HG03159 (cell line): ENCODE measurements around the gene ST6GALNAC3.

Source experiments
- ATAC-seq: cut with Tn5 transposase; IDR thresholded peaks from one replicate; pipeline ENCODE4 v1.9.1; 2021; ENCODE audit warnings: mild to moderate bottlenecking, moderate library complexity; ENCODE audit not compliant: unreplicated experiment

ST6GALNAC3 gene

GRCh38 chr1:76408303-76408702 lies 333.8 kb downstream of the ST6GALNAC3 start:
- no peak for ATAC-seq

GRCh38 chr1:76410499-76410898 lies 336.0 kb downstream of the ST6GALNAC3 start:
- ATAC-seq = no peak

DNA sequence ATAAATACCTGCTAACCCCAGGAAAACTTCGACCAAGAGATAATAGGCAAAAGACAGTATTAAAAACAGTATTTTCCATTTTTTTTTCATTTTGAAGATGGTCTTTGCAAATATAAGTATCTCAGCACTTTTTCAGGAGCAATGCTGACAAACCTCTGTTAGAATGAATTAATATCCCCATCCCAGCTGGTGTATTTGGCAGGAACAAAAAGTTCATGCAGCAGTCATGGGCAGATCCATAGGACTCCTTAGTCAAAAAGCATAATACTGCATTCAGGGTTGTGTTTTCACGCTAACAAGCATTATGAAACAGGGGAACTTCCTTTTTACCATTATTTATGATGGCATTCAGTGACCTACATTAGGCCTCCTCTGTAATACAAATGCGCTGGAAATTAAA lies 344.0 kb downstream of the ST6GALNAC3 start:
- no peak for ATAC-seq

- no peak for ATAC-seq
These were observed 345.1 kb downstream of the ST6GALNAC3 start for GRCh38 chr1:76419603-76420002.

DNA sequence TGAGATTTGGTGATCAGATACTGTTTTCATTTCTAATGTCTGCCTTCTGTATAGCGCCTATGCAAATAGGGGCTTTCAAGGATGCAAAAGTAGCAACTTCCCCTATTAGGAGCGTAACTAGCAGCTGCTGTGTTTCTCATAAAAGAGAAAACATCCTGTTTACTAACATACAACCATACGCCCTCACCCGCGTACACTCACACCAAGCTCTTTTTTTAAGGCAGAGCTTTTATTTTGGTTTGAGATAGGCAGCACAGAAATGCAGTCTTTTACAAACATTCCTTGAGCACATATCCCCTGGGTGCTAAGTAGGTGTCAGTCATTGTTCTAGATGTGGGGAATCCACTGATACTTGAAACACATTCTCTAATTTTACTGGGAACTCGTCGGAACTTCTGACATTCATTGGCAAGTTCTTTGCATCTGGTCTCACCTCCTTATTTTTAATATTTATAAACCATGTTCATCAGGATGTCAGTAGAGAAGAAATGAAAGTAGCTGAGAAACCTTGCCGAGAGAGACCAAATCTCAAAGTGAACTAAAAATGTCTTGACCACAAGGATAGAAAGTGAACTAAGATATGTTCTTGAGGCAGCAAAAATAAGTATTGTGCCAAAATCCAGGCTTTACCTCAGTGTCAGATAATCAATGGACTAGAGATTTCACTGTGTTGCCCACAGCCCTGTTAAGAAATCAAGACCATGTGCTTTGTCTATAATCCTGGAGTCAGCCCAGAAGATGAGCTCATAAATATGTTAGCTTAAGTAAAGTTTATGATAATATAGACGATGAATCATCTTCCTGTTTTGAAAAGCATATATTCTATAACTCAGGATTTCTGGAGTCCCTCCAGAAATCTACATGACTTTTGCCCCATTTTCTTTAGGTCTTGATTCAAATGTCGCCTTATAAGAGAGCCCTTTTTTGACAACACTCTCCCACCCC lies 350.9 kb downstream of the ST6GALNAC3 start:
- ATAC-seq = peak; percentile 84

DNA sequence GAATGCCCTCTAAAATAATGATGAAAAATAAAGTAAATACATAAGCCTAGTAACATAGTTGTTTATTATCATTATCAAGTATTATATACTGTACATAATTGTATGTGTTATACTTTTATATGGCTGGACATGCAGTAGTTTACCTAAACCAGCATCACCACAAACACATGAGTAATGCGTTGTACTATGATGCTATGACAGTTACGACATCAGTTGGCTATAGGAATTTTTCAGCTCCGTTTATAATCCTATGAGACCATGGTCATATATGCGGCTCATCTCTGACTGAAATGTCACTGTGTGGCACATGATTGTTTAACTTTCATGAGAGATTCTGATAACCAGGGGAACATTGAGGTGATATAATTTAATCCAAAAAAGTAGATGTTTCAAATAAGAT lies 352.1 kb downstream of the ST6GALNAC3 start:
- no peak for ATAC-seq

GRCh38 chr1:76428028-76428427 lies 353.5 kb downstream of the ST6GALNAC3 start:
- no peak for ATAC-seq

DNA sequence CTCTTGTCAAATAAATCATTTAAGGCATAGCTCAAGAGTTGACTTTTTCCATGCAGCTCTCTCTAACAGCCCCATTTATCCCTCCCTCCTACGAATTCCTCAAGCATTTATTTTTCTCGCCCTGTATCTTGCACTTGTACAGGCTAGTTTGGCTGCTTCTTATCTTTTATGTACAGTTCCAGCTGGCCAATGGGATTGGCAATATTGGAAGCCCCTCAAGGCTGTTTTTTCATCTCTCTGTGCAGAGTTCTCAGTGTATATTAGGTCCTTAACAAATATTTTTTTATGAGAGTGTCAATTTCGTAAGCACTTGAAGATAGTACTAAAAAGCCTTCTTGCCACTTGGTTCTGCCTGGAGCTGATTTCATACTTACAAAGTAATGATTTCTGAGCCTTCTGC lies 356.0 kb downstream of the ST6GALNAC3 start:
- ATAC-seq = no peak

- no peak for ATAC-seq
These were observed 359.0 kb downstream of the ST6GALNAC3 start for GRCh38 chr1:76433526-76433925.

DNA sequence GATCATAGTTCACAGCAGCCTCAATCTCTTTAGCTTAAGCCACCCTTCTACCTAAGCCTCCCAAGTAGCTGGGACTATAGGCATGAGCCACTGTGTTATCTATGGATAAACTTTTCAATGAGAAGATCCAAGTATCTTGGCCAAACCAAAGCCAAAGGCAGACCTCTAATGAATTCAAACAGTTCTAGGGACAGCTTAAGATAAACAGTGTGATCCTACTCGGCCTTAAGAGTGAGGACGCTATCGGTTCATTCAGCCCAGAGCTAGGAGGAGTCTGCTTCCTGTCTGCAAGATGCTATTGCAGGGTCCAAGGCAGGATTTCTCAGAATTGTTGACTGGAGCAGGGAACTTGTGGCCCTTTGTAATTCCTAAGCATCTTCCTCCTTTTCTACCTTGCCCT lies 368.7 kb downstream of the ST6GALNAC3 start:
- ATAC-seq = no peak

- ATAC-seq = no peak
These were observed 370.2 kb downstream of the ST6GALNAC3 start for GRCh38 chr1:76444773-76445172.

GRCh38 chr1:76450229-76450628 lies 375.7 kb downstream of the ST6GALNAC3 start:
- ATAC-seq = no peak

DNA sequence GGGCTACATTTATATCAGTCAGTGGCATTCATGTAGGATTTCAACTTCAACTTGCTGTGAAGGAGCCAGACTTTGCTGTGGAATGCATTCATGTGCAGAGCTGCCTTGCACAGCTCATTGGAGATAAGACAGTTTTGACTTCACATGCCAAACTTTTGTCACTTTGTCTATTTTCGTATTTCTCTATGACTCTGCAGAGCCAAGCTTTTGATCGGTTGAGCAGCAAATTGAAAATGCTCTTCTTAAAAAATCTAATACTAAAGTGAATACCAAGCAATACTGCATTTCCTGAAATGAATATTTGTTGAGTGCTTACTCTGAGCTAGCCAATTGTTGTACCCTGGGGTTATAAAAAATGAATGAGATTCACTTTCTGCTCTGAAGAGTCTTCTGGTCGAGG lies 388.7 kb downstream of the ST6GALNAC3 start:
- ATAC-seq = no peak

GRCh38 chr1:76463849-76464248 lies 389.3 kb downstream of the ST6GALNAC3 start:
- no peak for ATAC-seq

DNA sequence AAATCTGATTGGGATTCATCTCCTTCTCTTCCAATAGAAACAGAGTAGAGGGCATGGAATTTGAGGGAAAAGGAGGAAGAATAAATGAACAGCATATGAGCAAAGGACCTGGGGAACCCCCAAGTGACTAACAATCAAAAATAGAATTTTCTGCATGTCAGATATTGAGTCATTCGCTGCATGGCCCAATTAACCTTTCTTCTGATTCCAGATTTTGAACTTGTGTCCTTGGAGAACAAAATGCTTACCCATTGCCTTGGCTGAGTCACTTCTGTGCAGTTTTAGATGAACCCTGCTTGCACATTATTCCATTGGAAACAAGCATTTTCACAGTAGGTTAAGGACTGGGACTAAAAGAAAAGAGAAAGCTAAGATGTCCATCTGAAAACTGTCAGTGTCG lies 390.5 kb downstream of the ST6GALNAC3 start:
- no peak for ATAC-seq

- ATAC-seq = no peak
These were observed 395.6 kb downstream of the ST6GALNAC3 start for GRCh38 chr1:76470166-76470565.

GRCh38 chr1:76471536-76471935 lies 397.0 kb downstream of the ST6GALNAC3 start:
- no peak for ATAC-seq

GRCh38 chr1:76473591-76473990 lies 399.0 kb downstream of the ST6GALNAC3 start:
- ATAC-seq = no peak

- no peak for ATAC-seq
These were observed 400.4 kb downstream of the ST6GALNAC3 start for GRCh38 chr1:76474922-76475321.

DNA sequence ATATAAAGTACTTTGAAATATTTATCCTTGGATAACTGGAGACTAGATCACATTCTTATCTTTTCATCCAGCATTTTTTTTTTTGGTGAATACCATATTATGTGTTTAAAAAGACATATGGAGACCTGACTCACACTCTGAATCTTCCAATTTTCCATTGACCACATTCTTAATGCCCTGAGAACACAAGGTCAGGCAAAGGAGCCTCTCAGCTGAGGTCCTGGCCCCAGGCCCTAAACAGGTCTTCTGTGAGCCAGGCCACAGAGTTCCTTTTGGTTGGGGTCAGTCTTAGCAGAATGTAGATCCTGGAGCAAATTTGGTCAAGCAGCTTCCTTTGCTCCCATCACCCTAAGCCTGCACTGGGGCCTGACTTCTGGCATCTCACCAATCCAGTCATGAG lies 402.6 kb downstream of the ST6GALNAC3 start:
- ATAC-seq = no peak

DNA sequence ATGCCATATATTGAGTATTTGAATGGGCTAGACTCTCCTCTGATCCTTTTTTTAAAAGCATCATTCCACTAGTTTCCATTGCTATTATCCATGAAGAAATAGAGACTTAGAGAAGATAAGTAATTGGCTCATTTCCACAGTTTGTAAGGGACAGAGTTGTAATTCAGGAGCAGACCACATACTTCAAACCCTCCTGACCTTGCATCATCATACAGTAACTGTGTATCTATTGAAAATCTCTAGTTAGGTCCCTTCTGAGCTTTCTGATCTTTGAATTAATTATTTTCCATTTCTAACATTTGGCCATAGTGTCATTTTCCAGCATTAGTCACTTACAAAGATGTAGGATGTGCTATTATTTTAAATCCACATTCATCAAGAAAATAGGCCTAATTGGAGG lies 406.3 kb downstream of the ST6GALNAC3 start:
- no peak for ATAC-seq

DNA sequence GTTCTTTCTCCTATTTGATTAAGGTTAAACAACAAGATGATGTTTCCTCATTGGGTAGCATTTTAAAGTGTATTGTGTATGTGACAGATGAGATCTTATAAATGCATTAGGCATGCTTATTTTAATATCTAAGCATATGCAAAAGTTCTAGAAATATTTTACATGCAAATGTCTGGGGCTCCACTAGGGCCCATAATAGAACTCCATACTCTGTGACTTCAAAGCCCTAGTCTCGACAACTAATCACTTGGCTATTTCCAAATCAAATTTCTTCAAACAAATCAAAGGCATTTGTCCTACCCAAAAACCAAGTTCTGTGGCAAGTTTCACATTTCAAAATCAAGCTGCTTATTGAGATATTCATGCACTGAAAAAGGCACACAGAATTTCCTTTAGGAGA lies 407.1 kb downstream of the ST6GALNAC3 start:
- ATAC-seq = no peak

DNA sequence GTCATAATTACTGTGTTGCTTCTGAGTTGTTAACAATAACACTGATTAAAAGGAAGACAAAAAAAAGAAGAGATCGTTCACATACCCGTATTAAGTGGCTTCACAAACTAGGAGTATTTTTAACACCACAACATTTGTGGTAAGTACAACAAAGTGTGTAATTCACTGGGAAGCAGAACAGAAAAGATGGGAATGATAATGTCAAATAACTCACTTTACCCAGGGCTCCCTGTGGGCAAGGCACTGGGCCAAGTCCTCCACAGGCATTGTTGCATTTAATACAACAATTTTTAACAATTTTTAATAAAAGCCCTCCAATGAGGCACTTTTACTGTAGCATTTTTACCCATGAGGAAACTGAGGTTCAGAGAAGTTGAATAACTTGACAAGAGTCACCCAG lies 407.7 kb downstream of the ST6GALNAC3 start:
- no peak for ATAC-seq
